GM13977 (cell line): ENCODE measurements around the gene TENT5A.

Experiments used
- DNase-seq: peaks from one replicate; pipeline ENCODE4 v3.0.0; 2012; ENCODE audit warnings: low spot score
- CTCF ChIP-seq: IDR thresholded peaks from 2 replicates; pipeline ENCODE4 v1.5.1; 2012; ENCODE audit warnings: mild to moderate bottlenecking, control low read depth; ENCODE audit not compliant: insufficient read depth; ENCODE audit errors: extremely low read depth, missing control alignments
- in situ Hi-C: fragments of 300-500 bp; cut with MboI; formaldehyde crosslinking; loops from one replicate; pipeline ENCODE4 v1.12.0; 2022; ENCODE audit warnings: low sequenced_read_pairs, low pct_unique_long_range_greater_than_20kb, mixed read lengths, inconsistent platforms; ENCODE audit not compliant: unreplicated experiment

Gene TENT5A

GRCh38 chr6:81762606-81763005 is 10.1 kb upstream of the TENT5A start:
- no peak for DNase-seq
- in situ Hi-C loops: no loop called here
- no peak for TF ChIP-seq CTCF

- in situ Hi-C loops: no loop called here
- DNase-seq: no peak
- no peak for TF ChIP-seq CTCF
Observed at GRCh38 chr6:81762132-81762531, 9.7 kb upstream of the TENT5A start.

- no peak for DNase-seq
- in situ Hi-C loops: no loop called here
- no peak for TF ChIP-seq CTCF
Observed at GRCh38 chr6:81761197-81761596, 8.7 kb upstream of the TENT5A start.

- no peak for DNase-seq
- TF ChIP-seq CTCF: no peak
- in situ Hi-C loops: no loop called here
Observed at GRCh38 chr6:81759782-81760181, 7.3 kb upstream of the TENT5A start.

GRCh38 chr6:81758221-81758620 is 5.7 kb upstream of the TENT5A start:
- DNase-seq: no peak
- TF ChIP-seq CTCF: no peak
- in situ Hi-C loops: no loop called here

- no peak for TF ChIP-seq CTCF
- in situ Hi-C loops: no loop called here
- no peak for DNase-seq
Observed at GRCh38 chr6:81756690-81757089, 4.2 kb upstream of the TENT5A start.

- no peak for TF ChIP-seq CTCF
- DNase-seq: no peak
- in situ Hi-C loops: no loop called here
Observed at GRCh38 chr6:81755551-81755950, 3.1 kb upstream of the TENT5A start.
